Activated B cell treated with CpG ODN at 0.5 μM for 24 hours (primary cell): ENCODE measurements around the gene ANKRD34A. TPM values are rescaled to one million over a fixed set of nuclear protein-coding genes. Genes with fewer than 3 reads are reported as not detected.

Experiments used
- ATAC-seq: fragments of 200-7000 bp; cut with Tn5 transposase; one replicate; pipeline ENCODE4 v1.10.0; 2021; ENCODE audit warnings: low read depth, mild to moderate bottlenecking, moderate library complexity
- CTCF ChIA-PET: fragments of 350-600 bp; sonication (Branson Sonifier 250); formaldehyde crosslinking; loops from one replicate; lab custom pipeline; 2021; ENCODE audit warnings: antibody characterized with exemption; lab: Charles Lee
- POLR2A ChIA-PET: fragments of 350-600 bp; sonication (Branson Sonifier 250); formaldehyde crosslinking; loops from one replicate; lab custom pipeline; 2021; ENCODE audit warnings: antibody characterized with exemption; lab: Charles Lee
- DNase-seq: peaks from one replicate; pipeline ENCODE4 v3.0.0; 2022
- H3K27ac Mint-ChIP-seq: one replicate; pipeline ENCODE4 v1.8.0; 2020; ENCODE audit warnings: mixed read lengths
- H3K27me3 Mint-ChIP-seq: one replicate; pipeline ENCODE4 v1.8.0; 2021; ENCODE audit warnings: mixed read lengths
- H3K36me3 Mint-ChIP-seq: one replicate; pipeline ENCODE4 v1.8.0; 2021; ENCODE audit warnings: low read depth, mixed read lengths
- H3K4me1 Mint-ChIP-seq: one replicate; pipeline ENCODE4 v1.8.0; 2021; ENCODE audit warnings: mixed read lengths
- H3K4me3 Mint-ChIP-seq: one replicate; pipeline ENCODE4 v1.8.0; 2020; ENCODE audit warnings: mild to moderate bottlenecking, mixed read lengths
- H3K9me3 Mint-ChIP-seq: one replicate; pipeline ENCODE4 v1.8.0; 2020; ENCODE audit warnings: mixed read lengths
- CTCF ChIP-seq: fragments of 200-600 bp; IDR thresholded peaks from one replicate; pipeline ENCODE4 v1.8.0; 2022; ENCODE audit warnings: antibody characterized with exemption, mild to moderate bottlenecking
- intact Hi-C: fragments of 100-400 bp; cut with micrococcal nuclease; formaldehyde crosslinking; loops from one replicate; pipeline ENCODE4 v1.15.1; 2024
- total RNA-seq: library from RNA; stranded (reverse); gene quantifications from 2 replicates; pipeline ENCODE4 v1.2.3, GENCODE V29; 2022

ANKRD34A gene
- total RNA-seq, 1 donor from 2014 or later = 1.4 TPM

DNA sequence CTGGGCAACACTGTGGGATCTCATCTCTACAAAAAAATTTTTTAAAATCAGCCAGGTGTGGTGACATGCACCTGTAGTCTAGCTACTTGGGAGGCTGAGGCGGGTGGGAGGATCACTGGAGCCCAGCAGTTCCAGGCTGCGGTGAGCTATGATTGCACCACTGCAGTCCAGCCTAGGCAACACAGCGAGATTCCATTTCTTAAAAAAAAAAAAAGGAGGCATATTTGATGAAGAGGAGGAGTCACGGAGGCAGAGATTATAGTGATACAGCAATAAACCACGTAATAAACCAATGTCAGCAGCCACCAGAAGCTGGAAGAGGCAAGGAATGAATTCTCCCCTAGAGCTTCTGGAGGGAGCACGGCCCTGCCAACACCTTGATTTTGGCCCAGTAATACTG, 10.5 kb downstream of the ANKRD34A start:
- no peaks in the 10 kb centered on the region for H3K9me3 Mint-ChIP-seq
- H3K4me1 Mint-ChIP-seq = peaks cover 40% of the 10 kb centered on the region
- no peaks in the 10 kb centered on the region for H3K27me3 Mint-ChIP-seq
- no peak for TF ChIP-seq CTCF
- H3K36me3 Mint-ChIP-seq = peaks cover 25% of the 10 kb centered on the region
- no peak for ATAC-seq
- POLR2A ChIA-PET = interaction anchor here (0.6 to 1.9 kb wide), 3 partner anchors 10 to 98 kb away, joined by 3 to 10 read pairs (median 4); partner anchors contain the start of genes ANKRD34A, POLR3GL and RBM8A
- CTCF ChIA-PET = no interaction called here
- DNase-seq = no peak
- no peak overlapping the region for H3K27ac Mint-ChIP-seq
- H3K4me3 Mint-ChIP-seq = no peak overlapping the region
- intact Hi-C loops = no loop called here

DNA sequence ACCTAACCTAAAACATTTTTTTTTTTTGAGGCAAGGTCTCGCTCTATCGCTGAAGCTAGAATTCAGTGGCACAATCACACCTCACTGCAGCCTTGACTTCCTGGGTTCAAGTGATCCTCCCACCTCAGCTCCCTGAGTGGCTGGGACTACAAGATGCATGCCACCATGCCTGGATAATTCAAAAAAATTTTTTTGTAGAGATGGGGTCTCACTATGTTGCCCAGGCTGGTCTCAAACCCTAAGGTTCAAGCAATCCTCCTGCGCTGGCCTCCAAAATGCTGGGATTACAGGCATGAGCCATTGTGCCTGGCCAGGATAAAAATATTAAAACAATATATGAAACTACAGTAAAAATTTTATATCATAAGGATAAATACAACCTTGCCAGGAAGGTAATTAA, 11.5 kb downstream of the ANKRD34A start:
- ATAC-seq = no peak
- Mint-ChIP-seq H3K4me1 (peaks cover 31% of the 10 kb centered on the region), H3K9me3 (no peaks in the 10 kb centered on the region), H3K27me3 (no peaks in the 10 kb centered on the region), H3K4me3 (no peak overlapping the region), H3K36me3 (peaks cover 25% of the 10 kb centered on the region), H3K27ac (no peak overlapping the region)
- DNase-seq = no peak
- ChIA-PET CTCF (no interaction called here), POLR2A (interaction anchor here (0.6 kb wide), 1 partner anchor 8 kb away, joined by 3 read pairs; no protein-coding TSS in a partner anchor)
- intact Hi-C loops = no loop called here
- no peak for TF ChIP-seq CTCF

- ChIA-PET CTCF (no interaction called here), POLR2A (interaction anchor here (1.0 kb wide), 1 partner anchor 24 kb away, joined by 3 read pairs; the partner anchor contains the start of gene RBM8A)
- H3K4me1 Mint-ChIP-seq = peaks cover 21% of the 10 kb centered on the region
- H3K36me3 Mint-ChIP-seq = peaks cover 30% of the 10 kb centered on the region
- H3K4me3 Mint-ChIP-seq = no peak overlapping the region
- DNase-seq = no peak
- no peak overlapping the region for H3K27ac Mint-ChIP-seq
- no peak for ATAC-seq
- intact Hi-C loops = no loop called here
- no peaks in the 10 kb centered on the region for H3K9me3 Mint-ChIP-seq
- no peak for TF ChIP-seq CTCF
- no peaks in the 10 kb centered on the region for H3K27me3 Mint-ChIP-seq
Measured at GRCh38 chr1:145951526-145951925, 12.8 kb downstream of the ANKRD34A start.

GRCh38 chr1:145949219-145949618, 15.2 kb downstream of the ANKRD34A start:
- ChIA-PET POLR2A (interaction anchor here (1.1 kb wide), 1 partner anchor 15 kb away, joined by 3 read pairs; the partner anchor contains the start of genes ANKRD34A and POLR3GL), CTCF (interaction anchor here (1.1 kb wide), 1 partner anchor 8 kb away, joined by 3 read pairs; the partner anchor contains the start of gene LIX1L)
- DNase-seq = no peak
- no peak for ATAC-seq
- no peak for TF ChIP-seq CTCF
- no peaks in the 10 kb centered on the region for H3K27me3 Mint-ChIP-seq
- no peaks in the 10 kb centered on the region for H3K9me3 Mint-ChIP-seq
- H3K36me3 Mint-ChIP-seq = peaks cover 37% of the 10 kb centered on the region
- intact Hi-C loops = no loop called here
- H3K27ac Mint-ChIP-seq = no peak overlapping the region
- H3K4me3 Mint-ChIP-seq = no peak overlapping the region
- H3K4me1 Mint-ChIP-seq = peaks cover 2% of the 10 kb centered on the region

GRCh38 chr1:145947551-145947950, 16.8 kb downstream of the ANKRD34A start:
- TF ChIP-seq CTCF = no peak
- no peak overlapping the region for H3K4me3 Mint-ChIP-seq
- no peak for ATAC-seq
- no peak overlapping the region for H3K27ac Mint-ChIP-seq
- H3K4me1 Mint-ChIP-seq = peaks cover 2% of the 10 kb centered on the region
- DNase-seq = no peak
- intact Hi-C loops = no loop called here
- CTCF ChIA-PET = no interaction called here
- peaks cover 42% of the 10 kb centered on the region for H3K36me3 Mint-ChIP-seq
- no peaks in the 10 kb centered on the region for H3K27me3 Mint-ChIP-seq
- POLR2A ChIA-PET = no interaction called here
- H3K9me3 Mint-ChIP-seq = no peaks in the 10 kb centered on the region
